Psoas muscle (tissue), 8 donors: ENCODE results near the gene NELFB. TPM values are rescaled to one million over a fixed set of nuclear protein-coding genes. Genes with fewer than 3 reads are reported as not detected.

Experiments
- ATAC-seq, 4 donors: fragments of 200-7000 bp; cut with Tn5 transposase; one replicate each; pipeline ENCODE4 v1.9.1; 2020; ENCODE audit warnings: moderate library complexity in 3 of 4, mild to moderate bottlenecking in 2 of 4
- DNase-seq, 2 donors: peaks; one replicate each; pipeline ENCODE4 v3.0.0-alpha.2; 2020
- H3K27ac ChIP-seq: fragments of 200-600 bp; one replicate; pipeline ENCODE4 v1.8.0; 2022
- H3K27me3 ChIP-seq, 3 donors: fragments of 200-600 bp in 1 of 3; one replicate each; pipeline versions ENCODE4 v1.6.1 to v1.8.0; 2013 to 2022; ENCODE audit warnings: low read length in 2 of 3, mild to moderate bottlenecking in 2 of 3, moderate library complexity in 1 of 3; ENCODE audit not compliant: insufficient read depth in 3 of 3
- H3K36me3 ChIP-seq, 2 donors: fragments of 200-600 bp in 1 of 2; one replicate each; pipeline versions ENCODE4 v1.6.1 to v1.8.0; 2013 to 2022; ENCODE audit warnings: low read depth in 1 of 2, mild to moderate bottlenecking in 1 of 2, moderate library complexity in 1 of 2; ENCODE audit not compliant: insufficient read depth in 1 of 2
- H3K4me1 ChIP-seq: fragments of 200-600 bp; one replicate; pipeline ENCODE4 v1.8.0; 2022
- H3K4me3 ChIP-seq: fragments of 200-600 bp; one replicate; pipeline ENCODE4 v1.8.0; 2022; ENCODE audit warnings: mild to moderate bottlenecking
- H3K9me3 ChIP-seq: fragments of 200-600 bp; one replicate; pipeline ENCODE4 v1.8.0; 2022
- WGBS, 3 donors: extraction: QIAGEN DNeasy Blood & Tissue Kit; methylation state at CpG; one replicate each; pipeline versions ENCODE4 v1.1.6 to v1.1.7; 2013; 5-methylcytosine and 5-hydroxymethylcytosine counted together
- intact Hi-C, 2 donors: fragments of 100-400 bp; cut with DNase I; formaldehyde crosslinking; loops; one replicate each; pipeline versions ENCODE4 v1.11.0 to v1.14.2; 2022
- polyA plus RNA-seq, 3 donors: library from polyadenylated mRNA; stranded (reverse); fragments of 200-250 nt; gene quantifications; one replicate each; pipeline ENCODE4 v1.2.3, GENCODE V29; 2013
- total RNA-seq, 4 donors: library from RNA; stranded (reverse); fragmentation: NEBNext Ultra II Directional in 2 of 4; extraction: Animal tissue kit (Norgen Biotek cat#: 25700) in 2 of 4; gene quantifications; one replicate each; pipeline versions ENCODE4 v1.2.1 to v1.2.4, GENCODE V29; 2021 to 2023
- TF ChIP-seq, protein P1 (sequence below): fragments of 200-600 bp; IDR thresholded peaks from one replicate; pipeline ENCODE4 v1.8.0; 2022; ENCODE audit warnings: antibody characterized with exemption
- donor health status: healthy with polysubstance abuse.
- donor health status: DM: no; HTN: no; CAD: no; lungs with moderate emphysema.
- donor health status: Bipolar disorder and iron deficiency.
- donor health status: healthy.
- donor health status: DM: yes; HTN: yes; CAD: no.
- donor health status: DM: no; HTN: no; CAD: no.
- donor health status: DM: no; HTN: no; CAD: no.
- donor health status: DM: yes; HTN: yes; CAD: no.

The NELFB gene
- total and polyA plus RNA-seq, 7 donors, result 39.1 to 74.3 (median 43.8) TPM

DNA sequence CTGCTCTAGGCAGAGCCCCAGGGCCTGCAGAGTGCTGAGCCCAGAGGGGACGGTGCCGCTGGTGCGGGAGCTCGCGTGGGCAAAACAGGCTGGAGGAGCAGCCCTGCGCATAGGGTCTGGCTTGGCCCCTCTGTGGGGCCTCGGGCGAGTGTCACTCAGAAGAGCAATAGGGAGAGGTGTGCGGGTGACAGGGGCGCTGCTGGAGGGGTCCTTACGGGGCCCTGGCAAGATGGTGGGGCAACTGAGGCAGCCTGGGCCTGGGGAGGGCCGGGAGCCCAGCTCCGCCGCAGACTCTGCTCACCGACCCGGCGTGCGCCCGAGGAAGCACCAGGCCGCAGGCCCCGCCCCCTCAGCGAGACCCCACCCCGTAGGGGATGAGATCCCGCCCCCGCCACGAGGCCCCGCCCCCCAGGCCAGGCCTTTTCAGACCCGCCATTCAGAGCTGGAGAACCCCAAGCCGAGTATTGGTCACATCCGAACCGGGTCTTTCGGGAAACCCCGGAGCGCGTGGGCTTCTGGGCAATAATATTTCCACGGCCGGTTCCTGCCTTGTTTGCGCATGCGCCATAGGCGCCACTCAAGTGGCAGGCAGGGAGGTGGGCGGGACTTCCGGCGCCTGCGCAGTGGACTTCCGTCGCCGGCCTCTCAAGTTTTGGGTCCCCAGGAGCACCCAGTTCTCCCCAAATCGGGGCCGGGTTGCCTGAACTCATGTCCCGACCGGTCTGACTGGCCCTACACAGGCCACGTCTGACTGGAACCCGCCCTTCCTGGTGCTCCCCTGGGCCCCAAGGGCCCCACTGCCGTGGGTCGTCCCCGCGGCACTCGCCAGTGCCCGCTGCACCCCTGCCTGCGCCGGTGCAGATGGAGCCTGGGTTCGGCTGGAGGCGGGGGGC, 31.8 kb upstream of the NELFB start:
- intact Hi-C loops, result loop anchor here in 1 of 2 donors (2.0 kb wide), 1 partner anchor 35 kb away; the partner anchor contains the start of genes ANAPC2 and SSNA1
- DNase-seq (peak; percentile 98 to 99), ATAC-seq (peak; percentile 92 to 93 (median 92))
- TF ChIP-seq, protein P1, sequence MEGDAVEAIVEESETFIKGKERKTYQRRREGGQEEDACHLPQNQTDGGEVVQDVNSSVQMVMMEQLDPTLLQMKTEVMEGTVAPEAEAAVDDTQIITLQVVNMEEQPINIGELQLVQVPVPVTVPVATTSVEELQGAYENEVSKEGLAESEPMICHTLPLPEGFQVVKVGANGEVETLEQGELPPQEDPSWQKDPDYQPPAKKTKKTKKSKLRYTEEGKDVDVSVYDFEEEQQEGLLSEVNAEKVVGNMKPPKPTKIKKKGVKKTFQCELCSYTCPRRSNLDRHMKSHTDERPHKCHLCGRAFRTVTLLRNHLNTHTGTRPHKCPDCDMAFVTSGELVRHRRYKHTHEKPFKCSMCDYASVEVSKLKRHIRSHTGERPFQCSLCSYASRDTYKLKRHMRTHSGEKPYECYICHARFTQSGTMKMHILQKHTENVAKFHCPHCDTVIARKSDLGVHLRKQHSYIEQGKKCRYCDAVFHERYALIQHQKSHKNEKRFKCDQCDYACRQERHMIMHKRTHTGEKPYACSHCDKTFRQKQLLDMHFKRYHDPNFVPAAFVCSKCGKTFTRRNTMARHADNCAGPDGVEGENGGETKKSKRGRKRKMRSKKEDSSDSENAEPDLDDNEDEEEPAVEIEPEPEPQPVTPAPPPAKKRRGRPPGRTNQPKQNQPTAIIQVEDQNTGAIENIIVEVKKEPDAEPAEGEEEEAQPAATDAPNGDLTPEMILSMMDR, result no peak
- peaks cover 11% of the 10 kb centered on the region for H3K4me1 ChIP-seq
- no peaks in the 10 kb centered on the region for H3K36me3 ChIP-seq
- H3K27ac ChIP-seq, result peak overlapping the region; percentile 83
- no peaks in the 10 kb centered on the region for H3K9me3 ChIP-seq
- 1 to 3% (median 1%) methylated on average over 48 to 63 of the region's 63 CpGs for WGBS, 3 donors
- H3K27me3 ChIP-seq, result peaks cover 0 to 12% (median 0%) of the 10 kb centered on the region in 3 donors
- H3K4me3 ChIP-seq, result peak overlapping the region; percentile 76

DNA sequence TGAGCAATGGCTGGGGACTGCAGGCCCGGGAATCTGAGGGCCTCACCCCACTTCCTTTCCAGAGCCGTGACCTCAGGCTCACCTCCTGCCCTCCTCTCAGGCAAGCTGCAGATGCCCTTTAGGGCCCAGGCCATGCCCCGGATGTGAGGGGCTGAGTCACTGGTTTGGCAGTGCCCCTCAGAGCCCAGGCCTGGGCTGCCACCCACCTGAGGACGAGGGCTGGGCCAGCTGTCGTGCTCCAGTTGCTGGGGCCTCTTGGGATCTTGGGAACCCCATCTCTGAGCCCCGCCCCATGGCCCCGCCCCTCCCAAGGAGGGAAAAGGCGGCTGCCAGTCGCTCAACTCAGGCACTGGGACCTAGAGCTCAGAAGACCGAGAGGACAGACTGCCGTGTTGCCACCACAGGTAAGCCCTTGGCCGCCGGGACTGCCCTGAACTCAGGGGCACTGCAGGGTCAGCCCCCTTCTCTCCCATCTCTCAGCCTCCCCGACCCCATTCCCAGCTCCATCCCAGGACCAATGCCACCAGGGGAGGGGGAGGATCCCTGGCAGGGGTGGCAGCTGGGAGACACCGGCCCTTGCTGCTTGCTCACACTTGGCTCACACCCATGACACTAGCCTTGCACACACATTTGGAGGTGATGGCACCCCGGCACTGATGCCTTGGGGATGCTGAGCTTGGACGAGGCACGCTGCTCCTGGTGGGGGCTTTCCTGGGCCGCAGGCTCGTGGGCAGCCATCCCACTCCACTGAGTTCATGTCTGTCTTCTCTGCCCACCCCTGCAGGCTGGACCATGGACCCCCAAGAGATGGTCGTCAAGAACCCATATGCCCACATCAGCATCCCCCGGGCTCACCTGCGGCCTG, 30.1 kb upstream of the NELFB start, which contains the start of gene CYSRT1:
TSS of gene CYSRT1 (plus strand) at position 345 of the 865 bp plus-strand sequence. CDS start at position 793, 448 bp downstream.
- H3K36me3 ChIP-seq, result no peaks in the 10 kb centered on the region
- H3K4me3 ChIP-seq, result peak within 1 kb of the TSS; percentile 76
- H3K27ac ChIP-seq, result peak within 1 kb of the TSS; percentile 83
- intact Hi-C loops, result loop anchor here in 1 of 2 donors (5.0 kb wide), 1 partner anchor 38 kb away; the partner anchor contains the start of genes ANAPC2 and SSNA1
- no peak for ATAC-seq
- no peaks in the 10 kb centered on the region for H3K9me3 ChIP-seq
- peaks cover 11% of the 10 kb centered on the region for H3K4me1 ChIP-seq
- peaks cover 0 to 28% (median 0%) of the 10 kb centered on the region in 3 donors for H3K27me3 ChIP-seq
- TF ChIP-seq, protein P1, result no peak
- no peak for DNase-seq
- 42 to 53% (median 45%) methylated on average over 23 of the region's 23 CpGs for WGBS, 3 donors

DNA sequence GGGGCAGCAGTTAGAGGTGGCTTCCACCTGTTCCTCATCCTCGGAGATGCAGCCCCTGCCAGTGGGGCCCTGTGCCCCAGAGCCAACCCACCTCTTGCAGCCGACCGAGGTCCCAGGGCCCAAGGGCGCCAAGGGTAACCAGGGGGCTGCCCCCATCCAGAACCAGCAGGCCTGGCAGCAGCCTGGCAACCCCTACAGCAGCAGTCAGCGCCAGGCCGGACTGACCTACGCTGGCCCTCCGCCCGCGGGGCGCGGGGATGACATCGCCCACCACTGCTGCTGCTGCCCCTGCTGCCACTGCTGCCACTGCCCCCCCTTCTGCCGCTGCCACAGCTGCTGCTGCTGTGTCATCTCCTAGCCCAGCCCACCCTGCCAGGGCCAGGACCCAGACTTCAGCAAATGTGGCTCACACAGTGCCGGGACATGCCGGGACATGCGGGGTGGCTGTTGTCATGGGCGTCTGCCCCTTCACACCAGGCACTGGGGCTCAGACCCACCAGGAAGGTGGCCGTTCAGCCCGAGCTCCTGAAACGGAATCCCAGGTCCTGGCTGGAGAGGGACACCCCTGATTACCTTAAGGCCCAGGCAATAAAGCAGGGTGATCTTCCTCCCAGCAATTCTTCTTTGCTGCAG, 29.3 kb upstream of the NELFB start:
- TF ChIP-seq, protein P1, result no peak
- H3K4me3 ChIP-seq, result no peak overlapping the region
- H3K27ac ChIP-seq, result no peak overlapping the region
- H3K27me3 ChIP-seq, result peaks cover 0 to 32% (median 0%) of the 10 kb centered on the region in 3 donors
- H3K9me3 ChIP-seq, result no peaks in the 10 kb centered on the region
- intact Hi-C loops, result loop anchor here (2.0 to 5.0 kb wide), 3 partner anchors 39 to 107 kb away; partner anchors contain the start of genes ANAPC2 (in 1 of the 2) and SSNA1 (in 1 of the 2)
- no peak for DNase-seq
- H3K36me3 ChIP-seq, result no peaks in the 10 kb centered on the region
- ATAC-seq, result no peak
- H3K4me1 ChIP-seq, result peaks cover 11% of the 10 kb centered on the region
- WGBS, 3 donors, result 47 to 55% (median 48%) methylated on average over 13 to 21 of the region's 21 CpGs
